ENCODE measurements around the gene NUBP1.
"Not testable (repeated sequence)": the region's sequence is repeated elsewhere in the genome, so short reads cannot be mapped to it uniquely, and the experiment has no call there.

NUBP1 gene

DNA sequence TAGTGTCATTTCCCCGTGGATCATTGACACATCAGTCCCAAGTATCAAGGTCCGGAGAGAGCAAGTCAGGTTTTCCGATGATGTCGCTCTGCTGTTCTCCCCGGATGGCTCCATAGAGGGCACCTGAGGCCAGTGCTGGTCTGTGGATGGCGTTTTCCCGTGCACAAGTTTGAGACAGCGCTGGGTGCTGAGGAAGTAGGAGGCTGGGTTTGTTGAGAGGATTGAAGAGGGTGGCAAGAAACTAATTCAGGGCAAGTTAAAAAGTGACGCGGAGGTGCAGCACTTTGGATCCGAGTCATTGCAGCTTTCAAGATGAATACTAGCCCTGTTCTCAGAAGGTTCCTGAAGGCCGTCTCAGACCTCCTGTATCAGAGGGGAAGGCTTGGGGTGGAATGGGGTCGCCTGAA, 7.7 kb downstream of the NUBP1 start:
- DNase-seq = peak in 3 of 51 donors; percentile 5 to 10 (median 10)

- DNase-seq = peak in 29 of 51 donors; percentile 5 to 60 (median 31)
Measured at GRCh38 chr16:10752843-10753523, 9.3 kb downstream of the NUBP1 start.

DNA sequence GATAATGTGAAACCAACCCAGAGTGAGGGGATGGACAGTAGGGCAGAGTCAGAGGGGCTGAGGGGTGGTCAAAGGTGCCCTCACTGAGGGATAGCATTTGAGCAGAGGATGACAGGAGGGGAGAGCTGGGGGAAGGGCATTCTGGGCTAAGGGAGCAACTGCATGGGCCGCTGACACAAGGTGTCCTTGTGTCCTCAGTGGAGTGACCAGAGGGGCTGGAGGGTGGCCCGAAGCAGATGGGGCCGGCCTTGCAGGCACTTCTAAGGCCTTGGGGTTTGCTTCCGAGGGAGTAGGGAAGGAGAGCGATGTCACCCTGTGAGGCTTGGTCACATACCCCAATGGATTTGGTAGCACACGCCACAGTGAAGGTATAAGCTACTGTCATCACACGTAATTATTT, 10.0 kb downstream of the NUBP1 start:
- no peak for DNase-seq

GRCh38 chr16:10754941-10755340, 11.3 kb downstream of the NUBP1 start:
- DNase-seq = no peak

DNA sequence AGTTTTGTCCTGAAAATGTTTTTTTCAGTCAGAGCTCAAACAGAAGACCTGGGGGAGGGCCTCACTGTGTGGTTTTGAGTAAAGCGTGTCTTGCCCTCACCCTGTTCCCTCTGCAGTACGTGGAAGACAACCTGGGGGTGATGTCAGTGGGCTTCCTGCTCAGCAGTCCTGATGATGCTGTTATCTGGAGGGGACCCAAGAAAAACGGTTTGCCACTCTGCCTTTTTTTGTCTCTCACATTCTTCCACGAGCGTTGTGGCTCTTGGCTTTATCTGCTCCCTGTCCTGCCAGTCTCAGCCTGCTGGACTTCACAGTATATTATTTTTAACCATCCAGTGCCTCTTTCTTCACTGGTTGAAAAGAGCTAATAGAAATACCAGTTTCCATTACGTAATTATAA, 12.9 kb downstream of the NUBP1 start:
- no peak for DNase-seq

- DNase-seq = peak in 2 of 51 donors; percentile 25 to 31
Measured at GRCh38 chr16:10760858-10761257, 17.2 kb downstream of the NUBP1 start.

- no peak for DNase-seq
Measured at GRCh38 chr16:10761373-10761772, 17.7 kb downstream of the NUBP1 start.

DNA sequence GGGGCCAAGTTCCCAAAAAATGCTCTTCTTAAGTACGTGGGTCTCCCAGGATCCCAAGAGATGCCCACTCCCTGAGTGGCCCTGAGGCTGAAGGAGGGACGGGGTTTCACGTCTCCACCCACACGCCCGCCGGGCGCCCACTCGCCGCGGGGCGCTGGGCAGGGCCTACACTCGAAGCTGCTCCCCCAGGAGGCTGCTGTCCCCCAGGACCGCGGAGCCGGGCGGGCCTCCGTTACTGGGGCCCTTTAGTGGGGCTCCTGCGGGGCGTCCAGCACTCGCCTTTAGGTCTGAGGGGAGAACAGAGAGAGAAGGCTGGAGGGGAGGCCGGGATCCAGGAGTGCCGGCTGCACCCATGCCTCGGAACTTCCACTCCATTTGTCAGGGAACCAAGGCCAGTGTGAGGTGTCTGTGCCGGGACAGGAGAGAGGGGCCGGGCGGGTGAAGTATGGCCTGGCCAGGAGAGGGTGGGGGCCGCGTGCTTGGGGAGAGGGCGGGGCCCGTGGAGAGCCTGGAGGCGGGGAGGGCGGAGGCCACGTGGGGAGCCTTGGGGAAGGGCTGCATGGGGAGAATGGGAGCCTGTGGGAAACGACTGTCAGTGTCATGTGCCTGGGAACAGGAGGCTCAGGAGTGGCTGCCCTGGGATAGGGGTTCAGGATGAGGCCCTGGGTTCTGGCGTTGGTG, 18.8 kb downstream of the NUBP1 start:
- DNase-seq = no peak

DNA sequence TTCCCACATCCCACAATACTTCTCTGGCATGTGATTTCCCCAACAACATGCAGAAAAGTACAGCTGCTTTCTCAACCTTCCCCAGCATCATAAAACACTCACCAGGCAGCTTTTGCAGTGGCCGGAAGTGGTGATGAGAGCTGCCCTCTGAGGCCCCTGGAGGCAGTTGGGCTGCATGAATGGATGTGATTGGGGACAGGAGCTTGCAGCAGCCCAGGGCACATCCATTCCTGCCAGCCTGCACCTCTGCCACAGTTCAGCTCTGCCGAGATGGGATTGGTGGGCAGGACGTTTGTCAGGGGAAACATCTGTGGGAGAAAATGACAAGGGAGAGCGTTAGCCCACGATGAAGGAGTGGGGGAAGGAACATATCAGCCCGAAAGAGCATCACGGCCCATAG, 19.8 kb downstream of the NUBP1 start:
- DNase-seq = no peak

- no peak for DNase-seq
Measured at GRCh38 chr16:10765772-10766171, 22.1 kb downstream of the NUBP1 start.

DNA sequence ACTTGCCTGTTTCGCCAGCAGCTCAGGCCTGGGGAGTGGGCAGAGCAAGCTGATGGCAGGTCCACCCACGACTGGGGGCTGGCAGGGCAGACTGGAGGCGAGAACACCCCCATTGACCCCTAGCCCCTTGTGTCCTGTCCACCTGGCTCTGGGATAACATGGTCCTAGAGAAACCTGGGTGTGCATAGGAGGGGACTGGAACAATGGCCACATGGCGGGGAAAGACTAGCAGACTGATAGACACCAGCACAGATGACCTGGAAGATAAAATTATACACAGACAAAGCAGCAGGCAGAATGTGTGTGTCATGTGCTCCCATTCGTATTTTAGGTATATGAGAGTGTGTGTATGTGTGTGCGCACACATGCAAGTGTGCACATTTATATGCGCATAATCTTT, 23.5 kb downstream of the NUBP1 start:
- DNase-seq = no peak

DNA sequence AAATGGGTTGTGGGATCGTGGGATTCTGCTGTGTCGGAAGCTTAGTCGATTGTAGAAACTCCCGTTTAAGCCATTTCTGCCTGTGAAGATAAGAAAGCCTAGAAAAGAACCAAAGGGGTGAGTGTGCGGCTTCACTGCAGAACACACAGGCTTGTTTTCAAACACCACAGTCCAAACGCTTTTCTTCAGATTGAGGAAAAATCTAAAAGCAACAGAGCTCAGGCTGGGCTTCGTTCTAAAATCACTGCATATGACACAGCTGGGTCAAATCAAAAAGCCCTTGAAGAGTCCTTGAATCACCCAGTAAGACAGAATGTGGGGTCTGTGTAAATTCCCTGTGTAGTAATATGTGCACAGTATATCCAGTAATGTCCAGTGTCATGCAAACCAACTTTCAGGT, 25.7 kb downstream of the NUBP1 start:
- DNase-seq = no peak

GRCh38 chr16:10770907-10771306, 27.3 kb downstream of the NUBP1 start:
- DNase-seq = no peak

GRCh38 chr16:10776280-10776679, 32.6 kb downstream of the NUBP1 start:
- DNase-seq = no peak

- not testable (repeated sequence) for DNase-seq
Measured at GRCh38 chr16:10776923-10777322, 33.3 kb downstream of the NUBP1 start.

DNA sequence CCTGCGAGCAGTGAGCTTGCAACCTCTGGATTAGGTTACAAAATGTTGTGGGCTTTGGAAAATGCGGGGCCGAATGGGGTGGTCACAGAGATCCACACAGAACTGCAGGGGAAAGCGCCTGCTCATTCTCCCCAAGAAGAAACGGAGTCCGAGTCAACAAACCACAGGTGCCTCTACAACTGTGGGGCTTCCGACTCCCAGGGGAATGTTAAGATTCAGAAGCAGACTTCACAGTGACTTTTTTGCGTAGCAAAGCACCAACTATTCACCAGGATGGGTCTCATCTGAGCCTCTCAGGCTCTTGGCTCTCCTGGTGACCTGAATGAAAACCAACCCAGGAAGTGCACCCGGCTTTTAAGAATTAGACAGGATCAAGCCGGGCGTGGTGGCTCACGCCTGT, 33.7 kb downstream of the NUBP1 start:
- no peak for DNase-seq

DNA sequence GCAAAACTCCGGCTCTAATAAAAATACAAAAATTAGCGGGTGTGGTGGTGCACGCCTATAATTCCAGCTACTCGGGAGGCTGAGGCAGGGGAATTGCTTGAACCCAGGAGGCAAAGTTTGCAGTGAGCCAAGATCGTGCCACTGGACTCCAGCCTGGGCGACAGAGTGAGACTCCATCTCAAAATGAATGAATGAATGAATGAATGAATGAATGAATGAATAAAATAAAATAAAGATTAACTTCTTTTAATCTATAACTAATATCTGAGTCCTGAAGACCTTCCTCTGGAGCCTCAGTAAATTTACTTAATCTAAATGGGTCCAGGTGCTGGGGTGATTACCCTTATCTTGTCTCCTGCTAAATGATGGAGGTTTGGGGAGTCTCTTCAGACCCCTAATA, 36.3 kb downstream of the NUBP1 start:
- DNase-seq = not testable (repeated sequence)

- no peak for DNase-seq
Measured at GRCh38 chr16:10780628-10781027, 37.0 kb downstream of the NUBP1 start.

DNA sequence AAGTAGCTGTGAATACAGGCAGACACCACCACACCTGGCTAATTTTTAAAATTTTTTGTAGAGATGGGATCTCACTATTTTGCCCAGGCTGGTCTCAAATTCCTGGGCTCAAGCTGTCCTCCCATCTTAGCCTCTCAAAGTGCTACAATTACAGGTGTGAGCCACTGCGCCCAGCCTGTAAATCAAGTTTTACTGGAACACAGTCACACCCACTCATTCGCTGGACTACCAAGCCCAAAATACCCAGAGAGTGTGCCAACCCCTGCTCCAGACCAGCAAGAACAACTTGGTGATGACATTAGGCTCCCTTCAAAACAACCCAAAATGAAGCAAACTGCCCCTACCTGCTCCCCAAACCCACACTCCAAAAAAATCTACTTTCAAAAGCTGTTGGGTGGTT, 39.0 kb downstream of the NUBP1 start:
- no peak for DNase-seq

DNA sequence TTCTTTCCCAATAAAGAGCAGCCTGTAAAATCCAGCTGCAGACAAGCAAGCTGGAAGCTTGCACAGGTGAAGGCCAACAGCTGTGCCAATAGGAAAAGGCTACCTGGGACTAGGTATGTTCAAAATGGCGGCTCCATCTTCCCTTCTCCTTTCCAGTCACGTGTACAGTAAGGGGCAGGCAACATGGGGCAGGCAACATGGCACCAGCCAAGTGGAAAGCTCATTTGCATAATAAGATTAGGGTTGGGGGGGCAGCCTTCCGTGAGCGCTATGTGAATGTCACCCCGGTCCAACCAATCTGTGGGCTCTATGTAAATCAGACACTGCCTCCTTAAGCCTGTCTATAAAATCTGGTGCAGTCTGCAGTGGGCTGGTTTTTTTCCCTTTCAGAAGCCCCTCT, 43.7 kb downstream of the NUBP1 start:
- no peak for DNase-seq

- DNase-seq = not testable (repeated sequence)
Measured at GRCh38 chr16:10788630-10789029, 45.0 kb downstream of the NUBP1 start.

GRCh38 chr16:10791048-10791447, 47.4 kb downstream of the NUBP1 start:
- DNase-seq = no peak

GRCh38 chr16:10799736-10800135, 56.1 kb downstream of the NUBP1 start:
- no peak for DNase-seq

Data from hypothalamus (tissue), 51 donors.